Activated CD4-positive, alpha-beta T cell treated with anti-CD3 and anti-CD28 coated beads, Interleukin-2, amount 10 ng/mL, durations not matched to agents 7 days and 5 days (primary cell): Measurements from ENCODE around the gene THOC7. TPM values are rescaled to one million over a fixed set of nuclear protein-coding genes. Genes with fewer than 3 reads are reported as not detected.

Experiments used
- CTCF ChIA-PET: fragments of 350-600 bp; sonication (Branson Sonifier 250); formaldehyde crosslinking; loops from one replicate; lab custom pipeline; 2021; ENCODE audit warnings: antibody characterized with exemption; lab: Charles Lee
- POLR2A ChIA-PET: fragments of 350-600 bp; sonication (Branson Sonifier 250); formaldehyde crosslinking; loops from one replicate; lab custom pipeline; 2021; ENCODE audit warnings: antibody characterized with exemption; lab: Charles Lee
- DNase-seq: peaks from one replicate; pipeline ENCODE4 v3.0.0-alpha.2; 2020
- H3K27ac Mint-ChIP-seq: one replicate; pipeline ENCODE4 v1.8.0; 2021; ENCODE audit warnings: mild to moderate bottlenecking, moderate library complexity, mixed read lengths
- H3K27me3 Mint-ChIP-seq: one replicate; pipeline ENCODE4 v1.8.0; 2021; ENCODE audit warnings: mixed read lengths
- H3K36me3 Mint-ChIP-seq: one replicate; pipeline ENCODE4 v1.8.0; 2021; ENCODE audit warnings: low read depth, mixed read lengths
- H3K4me1 Mint-ChIP-seq: one replicate; pipeline ENCODE4 v1.8.0; 2021; ENCODE audit warnings: mixed read lengths
- H3K4me3 Mint-ChIP-seq: one replicate; pipeline ENCODE4 v1.8.0; 2021; ENCODE audit warnings: mild to moderate bottlenecking, moderate library complexity, mixed read lengths
- H3K9me3 Mint-ChIP-seq: one replicate; pipeline ENCODE4 v1.8.0; 2021; ENCODE audit warnings: mixed read lengths
- total RNA-seq, 2 experiments: library from RNA; stranded (reverse); gene quantifications; one replicate each; pipeline ENCODE4 v1.2.3, GENCODE V29; 2021

The THOC7 gene
- total RNA-seq, 2 experiments from 2014 or later: 62.2 to 68.8 TPM

DNA sequence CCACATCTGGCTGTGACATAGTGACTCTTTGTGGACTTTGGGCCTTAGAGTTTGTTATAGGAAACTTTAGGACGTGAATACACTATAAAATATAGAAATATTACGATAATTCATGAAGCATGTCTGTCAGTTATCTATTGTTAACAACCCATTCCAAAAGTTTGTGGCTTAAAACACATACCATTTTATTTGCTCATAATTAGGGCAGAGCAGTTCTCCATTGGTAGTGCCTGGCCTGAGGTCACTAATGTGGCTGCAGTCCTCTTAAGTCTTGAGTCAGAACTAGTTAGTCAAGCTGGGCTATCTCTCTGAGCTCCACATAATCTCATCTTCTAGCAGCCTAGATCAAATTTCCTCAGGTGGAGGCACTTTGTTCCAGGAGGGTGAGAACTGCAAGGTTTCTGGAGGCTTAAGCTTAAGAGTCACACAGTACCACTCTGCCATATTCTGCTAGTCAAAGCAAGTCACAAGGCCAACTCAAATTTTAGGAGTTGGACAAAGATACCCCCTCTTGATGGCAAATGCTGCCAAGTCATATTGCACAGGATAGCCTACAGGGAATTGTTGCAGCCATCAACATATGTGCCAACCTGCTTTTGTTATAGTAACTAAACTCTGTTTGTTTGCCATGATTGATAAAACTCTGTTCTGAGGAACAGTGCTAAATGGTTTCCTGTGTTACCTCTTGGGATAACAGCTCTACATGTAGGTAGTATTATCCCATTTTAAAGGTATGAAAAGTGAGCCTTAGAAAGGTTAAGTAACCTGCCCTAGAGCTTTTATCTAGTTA lies 8.7 kb upstream of the THOC7 start:
- Mint-ChIP-seq H3K4me3 (no peak overlapping the region), H3K36me3 (peaks cover 14% of the 10 kb centered on the region), H3K27ac (no peak overlapping the region), H3K4me1 (peaks cover 59% of the 10 kb centered on the region), H3K9me3 (no peaks in the 10 kb centered on the region), H3K27me3 (no peaks in the 10 kb centered on the region)
- ChIA-PET CTCF (interaction anchor here (1.5 kb wide), 1 partner anchor 23 kb away, joined by 5 read pairs; no protein-coding TSS in a partner anchor), POLR2A (no interaction called here)
- no peak for DNase-seq

DNA sequence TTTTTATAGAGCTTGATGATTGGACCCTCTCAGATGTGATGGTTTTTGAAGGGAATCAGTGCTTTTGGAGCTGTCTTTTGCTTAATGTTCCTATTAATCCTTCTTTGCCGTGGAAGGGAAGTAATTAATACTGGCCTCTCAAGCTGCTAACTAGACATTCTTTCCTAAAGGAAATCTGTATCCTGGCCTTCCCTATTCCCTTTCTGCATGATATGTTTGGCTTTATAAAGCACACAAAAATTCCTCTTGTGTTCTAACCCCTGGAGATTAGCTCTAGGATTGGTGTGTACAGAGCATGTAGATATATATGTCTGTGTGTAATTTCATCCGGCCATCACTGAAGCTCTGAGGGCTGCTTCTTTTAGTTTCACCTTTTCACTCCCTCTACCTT lies 7.0 kb upstream of the THOC7 start:
- Mint-ChIP-seq H3K27me3 (no peaks in the 10 kb centered on the region), H3K27ac (no peak overlapping the region), H3K4me3 (no peak overlapping the region), H3K36me3 (peaks cover 26% of the 10 kb centered on the region), H3K9me3 (no peaks in the 10 kb centered on the region), H3K4me1 (peaks cover 59% of the 10 kb centered on the region)
- DNase-seq: no peak
- POLR2A ChIA-PET: no interaction called here
- CTCF ChIA-PET: interaction anchor here (0.6 kb wide), 1 partner anchor 14 kb away, joined by 3 read pairs; no protein-coding TSS in a partner anchor

DNA sequence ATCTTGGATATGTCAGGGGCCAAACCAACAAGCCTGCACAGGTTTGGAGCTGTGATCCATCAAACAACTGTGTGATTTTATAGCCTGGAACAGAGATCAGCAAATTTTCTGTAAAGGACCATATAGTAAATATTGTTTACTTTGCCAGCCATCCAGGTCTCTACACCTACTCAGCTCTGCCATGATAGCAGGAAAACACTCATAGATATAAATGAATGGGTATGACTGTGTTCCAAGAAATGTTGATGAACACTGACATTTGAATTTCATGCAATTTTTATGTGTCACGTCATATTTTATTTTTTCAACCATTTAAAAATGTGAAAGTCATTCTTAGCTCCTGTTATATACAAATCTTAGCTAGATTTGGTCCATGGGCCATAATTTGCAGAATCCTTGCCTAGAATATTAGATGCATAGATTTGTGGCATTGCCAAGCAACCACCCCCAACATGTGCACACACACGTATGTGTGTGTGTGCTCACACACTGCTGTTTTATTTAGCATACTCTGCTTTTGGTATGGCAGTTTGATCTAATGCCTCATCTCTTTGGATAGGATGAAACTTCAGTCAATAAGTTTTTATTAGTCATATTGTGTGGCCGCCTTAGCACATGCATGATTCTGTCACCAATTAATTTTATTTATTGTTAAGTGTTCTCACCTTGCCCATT lies 6.5 kb upstream of the THOC7 start:
- Mint-ChIP-seq H3K4me1 (peaks cover 58% of the 10 kb centered on the region), H3K36me3 (peaks cover 27% of the 10 kb centered on the region), H3K27me3 (no peaks in the 10 kb centered on the region), H3K9me3 (no peaks in the 10 kb centered on the region), H3K27ac (no peak overlapping the region), H3K4me3 (no peak overlapping the region)
- DNase-seq: no peak
- ChIA-PET CTCF (interaction anchor here (0.6 to 2.1 kb wide), 2 partner anchors 8 to 14 kb away, joined by 3 to 6 read pairs; no protein-coding TSS in a partner anchor), POLR2A (no interaction called here)

GRCh38 chr3:63867225-63867624 lies 3.6 kb upstream of the THOC7 start:
- CTCF ChIA-PET: no interaction called here
- Mint-ChIP-seq H3K4me3 (no peak overlapping the region), H3K36me3 (peaks cover 38% of the 10 kb centered on the region), H3K27ac (no peak overlapping the region), H3K4me1 (peaks cover 56% of the 10 kb centered on the region), H3K9me3 (no peaks in the 10 kb centered on the region), H3K27me3 (no peaks in the 10 kb centered on the region)
- DNase-seq: no peak
- POLR2A ChIA-PET: no interaction called here

- ChIA-PET POLR2A (no interaction called here), CTCF (no interaction called here)
- Mint-ChIP-seq H3K36me3 (peaks cover 40% of the 10 kb centered on the region), H3K9me3 (no peaks in the 10 kb centered on the region), H3K27me3 (no peaks in the 10 kb centered on the region), H3K4me1 (peaks cover 64% of the 10 kb centered on the region), H3K27ac (peak overlapping the region; percentile 98), H3K4me3 (peak overlapping the region; percentile 92)
- DNase-seq: no peak
Observed at GRCh38 chr3:63864965-63865327, 1.3 kb upstream of the THOC7 start.

DNA sequence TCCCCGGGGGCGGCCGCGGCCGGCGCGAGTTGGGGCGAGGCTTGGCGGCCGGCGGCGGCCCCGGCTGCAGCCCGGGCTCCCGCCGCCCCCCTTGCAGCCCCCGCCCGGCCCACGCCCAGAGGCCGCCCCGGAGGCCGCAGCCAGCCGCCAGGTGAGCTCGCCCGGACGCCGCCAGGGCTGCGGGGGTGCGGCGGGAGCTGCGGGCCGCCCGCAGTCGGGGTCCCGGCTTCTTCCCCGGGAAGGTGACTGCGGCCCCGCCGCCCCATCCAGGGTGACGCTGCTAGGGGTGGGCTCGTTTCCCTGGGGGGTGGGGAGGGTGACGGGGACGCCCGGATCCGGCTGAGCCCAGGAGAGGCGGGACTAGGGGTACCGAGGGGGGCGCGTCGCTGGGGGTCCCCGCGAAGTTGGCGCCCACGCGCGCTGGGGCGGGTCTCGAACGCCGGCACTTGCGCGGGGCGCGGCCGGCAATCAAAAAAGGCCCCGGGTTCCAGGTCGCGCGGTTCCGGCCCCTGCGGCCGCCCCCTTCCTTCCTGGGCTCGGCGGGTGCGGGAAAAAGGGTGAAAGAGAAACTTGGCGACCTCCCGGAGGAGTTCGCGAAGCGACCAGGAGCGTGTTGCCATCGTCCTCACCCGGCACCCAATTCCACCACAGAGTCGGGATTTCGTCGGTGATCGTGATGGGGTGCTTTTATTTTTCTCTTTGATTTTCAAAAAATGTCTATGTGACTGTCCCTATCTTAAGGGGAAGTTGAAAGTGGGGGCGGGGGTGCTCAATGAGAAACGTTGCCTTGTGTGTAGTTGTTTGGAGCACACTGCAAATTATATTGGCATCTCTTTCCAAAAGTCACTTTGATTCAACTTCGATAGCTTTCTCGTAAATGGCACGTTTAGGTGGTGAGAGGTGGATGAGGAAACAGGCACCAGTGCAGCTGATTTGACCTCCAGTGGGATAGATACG lies 681 bp upstream of the THOC7 start:
- DNase-seq: peak; percentile 42
- H3K27me3 Mint-ChIP-seq: no peaks in the 10 kb centered on the region
- peaks cover 63% of the 10 kb centered on the region for H3K4me1 Mint-ChIP-seq
- peak overlapping the region; percentile 92 for H3K4me3 Mint-ChIP-seq
- peaks cover 37% of the 10 kb centered on the region for H3K36me3 Mint-ChIP-seq
- peak overlapping the region; percentile 98 for H3K27ac Mint-ChIP-seq
- POLR2A ChIA-PET: no interaction called here
- no peaks in the 10 kb centered on the region for H3K9me3 Mint-ChIP-seq
- CTCF ChIA-PET: no interaction called here

- CTCF ChIA-PET: no interaction called here
- Mint-ChIP-seq H3K27ac (peak overlapping the region; percentile 97), H3K4me3 (peak overlapping the region; percentile 79), H3K9me3 (no peaks in the 10 kb centered on the region), H3K27me3 (no peaks in the 10 kb centered on the region), H3K4me1 (peaks cover 56% of the 10 kb centered on the region), H3K36me3 (peaks cover 32% of the 10 kb centered on the region)
- POLR2A ChIA-PET: no interaction called here
- no peak for DNase-seq
Observed at GRCh38 chr3:63862804-63863149, 828 bp downstream of the THOC7 start.

DNA sequence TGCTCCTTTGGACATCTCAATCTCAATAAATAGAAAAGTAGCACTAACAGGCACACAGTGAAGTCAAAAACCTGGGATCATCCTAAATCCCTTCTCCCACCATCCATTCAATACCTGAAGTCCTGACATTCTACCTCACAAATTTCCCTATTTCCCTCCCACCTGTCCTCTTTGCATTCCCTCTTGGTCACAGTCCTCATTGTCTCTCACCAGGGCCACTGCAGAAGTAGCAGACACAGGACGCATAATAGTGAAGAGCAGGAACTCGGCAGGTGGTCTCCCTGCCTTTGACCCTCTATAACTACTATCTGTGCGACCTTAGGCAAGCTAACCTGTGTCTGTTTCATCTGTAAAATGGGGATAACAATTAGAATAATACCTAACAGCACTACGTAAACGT lies 2.3 kb downstream of the THOC7 start:
- ChIA-PET CTCF (no interaction called here), POLR2A (no interaction called here)

DNA sequence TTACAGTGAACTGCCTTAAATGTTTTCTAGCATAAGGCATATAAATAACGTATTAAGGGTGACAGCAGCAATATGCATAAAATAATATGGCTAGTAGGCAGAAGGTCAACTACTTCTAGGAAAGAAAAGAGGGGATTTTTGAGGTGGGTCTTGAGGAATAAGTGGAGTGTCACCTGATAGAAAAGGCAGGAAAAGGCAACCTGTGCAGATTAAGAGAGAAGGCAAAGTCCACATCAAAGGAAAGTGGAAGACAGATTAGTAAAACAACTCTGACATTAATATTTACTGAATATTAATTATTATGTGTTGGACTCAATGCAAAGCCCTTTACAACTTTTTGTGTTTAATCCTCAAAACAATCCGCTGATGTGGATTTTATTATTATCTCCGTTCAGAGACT lies 2.8 kb downstream of the THOC7 start:
- H3K4me3 Mint-ChIP-seq: no peak overlapping the region
- ChIA-PET POLR2A (no interaction called here), CTCF (no interaction called here)
- peaks cover 19% of the 10 kb centered on the region for H3K36me3 Mint-ChIP-seq
- no peak for DNase-seq
- no peaks in the 10 kb centered on the region for H3K27me3 Mint-ChIP-seq
- no peak overlapping the region for H3K27ac Mint-ChIP-seq
- peaks cover 52% of the 10 kb centered on the region for H3K4me1 Mint-ChIP-seq
- no peaks in the 10 kb centered on the region for H3K9me3 Mint-ChIP-seq

More for the DNA sequence above, 2.3 kb downstream of the THOC7 start:
- Mint-ChIP-seq H3K4me1 (peaks cover 53% of the 10 kb centered on the region), H3K4me3 (no peak overlapping the region), H3K27ac (no peak overlapping the region), H3K36me3 (peaks cover 24% of the 10 kb centered on the region), H3K9me3 (no peaks in the 10 kb centered on the region), H3K27me3 (no peaks in the 10 kb centered on the region)
- no peak for DNase-seq

GRCh38 chr3:63857311-63857710 lies 6.3 kb downstream of the THOC7 start:
- ChIA-PET POLR2A (no interaction called here), CTCF (interaction anchor here (1.1 kb wide), 1 partner anchor 92 kb away, joined by 3 read pairs; no protein-coding TSS in a partner anchor)
- Mint-ChIP-seq H3K9me3 (no peaks in the 10 kb centered on the region), H3K4me3 (no peak overlapping the region), H3K36me3 (peaks cover 15% of the 10 kb centered on the region), H3K27ac (no peak overlapping the region), H3K4me1 (peaks cover 41% of the 10 kb centered on the region), H3K27me3 (no peaks in the 10 kb centered on the region)
- DNase-seq: no peak

DNA sequence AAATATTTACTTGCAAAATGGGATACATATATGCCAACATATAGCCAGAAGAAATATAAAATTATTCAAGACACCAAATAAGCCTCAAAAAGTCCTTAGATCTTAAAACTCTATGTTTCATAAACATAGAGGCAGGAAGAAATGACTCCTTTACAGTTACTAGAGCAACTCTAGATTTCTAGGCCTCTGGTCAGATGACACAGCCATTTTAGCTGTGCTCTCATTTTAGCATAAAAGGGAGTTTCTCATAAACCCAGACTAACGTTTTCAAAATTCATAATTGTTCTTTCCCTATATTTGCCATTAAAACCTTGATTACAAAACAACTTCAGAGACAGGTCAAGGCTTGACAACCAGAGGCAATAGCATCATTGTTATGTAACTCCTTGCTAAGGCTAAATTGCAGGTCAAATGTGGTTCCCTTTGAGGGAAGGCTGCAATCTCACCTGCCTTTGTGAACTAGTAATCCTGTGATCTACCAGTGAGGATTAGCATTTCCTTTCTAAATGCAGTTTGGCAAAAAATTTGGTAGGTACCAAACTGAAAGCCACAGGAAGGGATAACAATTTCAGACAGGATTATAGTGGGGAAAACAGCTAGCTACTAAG lies 8.2 kb downstream of the THOC7 start:
- no peaks in the 10 kb centered on the region for H3K9me3 Mint-ChIP-seq

DNA sequence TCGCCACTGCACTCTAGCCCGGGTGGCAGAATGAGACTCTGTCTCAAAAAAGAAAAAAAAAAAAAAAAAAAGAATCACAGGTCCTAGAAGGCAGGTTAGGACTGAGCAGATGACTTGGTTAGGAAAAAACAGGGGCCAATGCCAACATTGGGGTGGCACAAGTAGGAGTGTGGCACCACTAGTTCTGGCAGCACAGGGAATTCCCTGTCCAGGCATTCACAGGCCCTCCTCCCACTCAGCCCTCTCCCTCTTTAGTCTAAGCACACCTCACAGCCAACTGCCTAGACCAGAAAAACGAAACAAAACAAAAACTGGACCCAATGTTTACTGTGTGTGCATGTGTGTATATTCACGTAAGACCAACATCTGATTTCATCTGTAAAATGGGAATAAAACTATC lies 10.5 kb downstream of the THOC7 start:
- ChIA-PET CTCF (no interaction called here), POLR2A (no interaction called here)
- H3K4me3 Mint-ChIP-seq: no peak overlapping the region
- peaks cover 26% of the 10 kb centered on the region for H3K36me3 Mint-ChIP-seq
- H3K9me3 Mint-ChIP-seq: no peaks in the 10 kb centered on the region
- peaks cover 11% of the 10 kb centered on the region for H3K4me1 Mint-ChIP-seq
- no peak overlapping the region for H3K27ac Mint-ChIP-seq
- no peaks in the 10 kb centered on the region for H3K27me3 Mint-ChIP-seq
- DNase-seq: no peak

More for the DNA sequence above, 8.2 kb downstream of the THOC7 start:
- no peak overlapping the region for H3K4me3 Mint-ChIP-seq
- no peaks in the 10 kb centered on the region for H3K27me3 Mint-ChIP-seq
- ChIA-PET CTCF (no interaction called here), POLR2A (no interaction called here)
- H3K27ac Mint-ChIP-seq: no peak overlapping the region
- no peak for DNase-seq
- H3K4me1 Mint-ChIP-seq: peaks cover 25% of the 10 kb centered on the region
- H3K36me3 Mint-ChIP-seq: peaks cover 22% of the 10 kb centered on the region
